ENCODE measurements around the gene STON1. TPM values are rescaled to one million over a fixed set of nuclear protein-coding genes. Genes with fewer than 3 reads are reported as not detected.
"Not testable (repeated sequence)": the region's sequence is repeated elsewhere in the genome, so short reads cannot be mapped to it uniquely, and the experiment has no call there.

Gene STON1
- total RNA-seq, 1 donor from 2014 or later, result 0.93 TPM

DNA sequence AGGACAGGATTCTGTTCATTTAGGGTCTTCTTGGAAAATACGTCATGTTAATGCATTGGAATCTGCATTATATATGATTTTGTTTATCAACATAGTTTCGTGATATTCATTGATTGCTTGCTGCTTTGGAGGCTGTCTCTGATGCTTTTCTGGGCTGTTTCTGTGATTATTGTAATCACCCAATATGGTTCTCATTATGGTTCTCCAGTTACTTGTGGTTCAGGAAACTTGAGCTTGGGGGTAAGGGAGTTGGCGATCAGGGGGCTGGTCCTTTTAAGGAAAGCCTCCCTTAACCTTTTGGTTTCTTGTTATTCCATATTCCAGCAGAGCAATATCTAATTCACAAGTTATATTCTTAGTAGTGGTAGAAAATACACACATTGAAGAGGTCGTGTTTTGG is 17.4 kb upstream of the STON1 start:
- intact Hi-C loops (cut with micrococcal nuclease), result no loop called here
- Mint-ChIP-seq H3K4me1 (peaks cover 15% of the 10 kb centered on the region), H3K9me3 (no peaks in the 10 kb centered on the region), H3K27ac (no peak overlapping the region), H3K4me3 (no peak overlapping the region), H3K36me3 (ENCODE audit: low read depth) (peaks cover 50% of the 10 kb centered on the region), H3K27me3 (no peaks in the 10 kb centered on the region)
- DNase-seq, result no peak

DNA sequence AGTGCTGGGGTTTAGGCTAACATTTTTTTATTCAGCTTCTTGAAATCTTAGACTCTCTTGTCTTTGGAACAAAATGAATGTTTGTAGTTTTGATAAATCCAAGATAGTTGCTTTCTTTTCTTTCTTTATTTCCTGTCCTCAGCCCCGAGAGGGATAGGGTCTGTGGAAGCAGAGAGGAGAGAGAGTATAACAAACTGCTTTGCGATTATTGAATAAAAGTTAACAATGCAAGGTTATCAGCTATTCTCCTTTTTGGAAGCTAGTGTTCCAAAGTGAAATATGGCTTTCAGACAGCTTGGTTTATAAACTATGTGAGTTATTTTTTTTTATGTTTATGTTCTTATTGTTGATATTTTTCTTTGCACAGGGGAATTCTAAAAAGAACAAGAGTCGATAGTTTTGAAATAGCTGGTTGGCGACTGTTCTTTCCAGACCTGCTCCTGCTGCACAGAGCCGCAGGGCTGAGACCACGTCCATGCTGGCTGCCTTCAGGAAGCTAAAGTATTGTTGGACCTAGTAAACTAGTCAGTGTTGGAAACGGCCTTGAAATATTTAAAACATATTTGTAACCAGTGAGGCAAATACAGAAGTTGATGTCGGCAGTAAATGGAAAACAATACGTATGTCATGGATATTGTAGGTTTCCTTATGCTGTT is 15.5 kb upstream of the STON1 start:
- no peak for DNase-seq
- H3K27me3 Mint-ChIP-seq, result no peaks in the 10 kb centered on the region
- no peak overlapping the region for H3K27ac Mint-ChIP-seq
- intact Hi-C loops (cut with micrococcal nuclease), result no loop called here
- no peak overlapping the region for H3K4me3 Mint-ChIP-seq
- H3K36me3 Mint-ChIP-seq (ENCODE audit: low read depth), result peaks cover 51% of the 10 kb centered on the region
- H3K4me1 Mint-ChIP-seq, result peaks cover 2% of the 10 kb centered on the region
- H3K9me3 Mint-ChIP-seq, result no peaks in the 10 kb centered on the region

DNA sequence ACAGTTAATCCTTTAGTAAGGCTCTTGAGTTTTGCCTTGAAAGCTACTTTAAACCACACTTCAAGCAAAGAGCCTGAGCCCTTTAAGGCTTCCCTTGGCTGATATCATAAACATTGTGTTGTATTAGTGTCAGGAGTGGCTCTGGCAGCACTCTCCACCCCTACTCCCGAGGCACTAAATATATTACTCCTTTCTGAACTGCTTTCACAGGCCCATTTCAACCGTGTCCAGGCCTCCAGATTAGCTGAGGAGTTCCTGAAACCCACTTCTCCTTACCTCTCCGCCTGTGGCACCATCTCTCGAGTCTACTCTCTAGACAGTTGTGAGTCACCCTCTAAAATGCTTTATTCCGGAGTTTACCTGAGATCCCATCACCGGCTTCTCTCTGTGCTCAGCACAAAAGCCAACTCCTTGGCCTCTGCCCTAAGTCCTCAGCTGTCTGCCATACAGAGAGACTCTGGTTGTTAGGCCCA is 14.4 kb upstream of the STON1 start:
- peaks cover 53% of the 10 kb centered on the region for H3K36me3 Mint-ChIP-seq (ENCODE audit: low read depth)
- H3K27ac Mint-ChIP-seq, result no peak overlapping the region
- no peaks in the 10 kb centered on the region for H3K4me1 Mint-ChIP-seq
- no peaks in the 10 kb centered on the region for H3K27me3 Mint-ChIP-seq
- no peak for DNase-seq
- no peaks in the 10 kb centered on the region for H3K9me3 Mint-ChIP-seq
- H3K4me3 Mint-ChIP-seq, result no peak overlapping the region
- intact Hi-C loops (cut with micrococcal nuclease), result no loop called here

DNA sequence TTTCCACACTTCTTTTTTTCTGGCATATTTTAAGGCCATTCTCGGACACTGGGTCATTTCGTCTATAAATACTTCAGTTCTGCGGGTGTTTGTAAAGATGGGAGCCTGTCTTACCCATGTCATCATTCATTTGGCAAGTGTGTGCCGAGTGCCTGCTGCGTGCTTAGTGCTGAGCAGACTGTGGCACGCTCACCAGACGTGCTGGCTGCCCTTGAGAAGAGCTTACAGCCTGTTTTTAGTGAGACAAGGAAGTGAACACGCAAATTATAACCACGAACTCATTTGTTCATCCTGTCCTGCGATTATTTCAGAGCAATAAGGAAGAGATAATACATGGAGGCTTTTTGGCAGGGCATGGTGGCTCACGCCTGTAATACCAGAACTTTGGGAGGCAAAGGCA is 10.4 kb upstream of the STON1 start:
- H3K9me3 Mint-ChIP-seq, result no peaks in the 10 kb centered on the region
- H3K4me3 Mint-ChIP-seq, result no peak overlapping the region
- no peaks in the 10 kb centered on the region for H3K27me3 Mint-ChIP-seq
- intact Hi-C loops (cut with micrococcal nuclease), result no loop called here
- no peaks in the 10 kb centered on the region for H3K4me1 Mint-ChIP-seq
- H3K36me3 Mint-ChIP-seq (ENCODE audit: low read depth), result peaks cover 49% of the 10 kb centered on the region
- H3K27ac Mint-ChIP-seq, result no peak overlapping the region
- no peak for DNase-seq

DNA sequence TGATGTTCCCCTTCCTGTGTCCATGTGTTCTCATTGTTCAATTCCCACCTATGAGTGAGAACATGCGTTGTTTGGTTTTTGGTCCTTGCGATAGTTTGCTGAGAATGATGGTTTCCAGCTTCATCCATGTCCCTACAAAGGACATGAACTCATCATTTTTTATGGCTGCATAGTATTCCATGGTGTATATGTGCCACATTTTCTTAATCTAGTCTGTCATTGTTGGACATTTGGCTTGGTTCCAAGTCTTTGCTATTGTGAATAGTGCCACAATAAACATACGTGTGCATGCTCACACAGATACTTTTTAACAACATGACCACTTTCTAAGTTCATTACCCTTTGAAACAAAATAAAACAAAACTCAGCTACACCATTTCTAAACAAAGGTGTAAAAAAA is 5.2 kb upstream of the STON1 start:
- H3K4me3 Mint-ChIP-seq; DNase-seq; H3K4me1 Mint-ChIP-seq; intact Hi-C loops (cut with micrococcal nuclease); H3K9me3 Mint-ChIP-seq; H3K27me3 Mint-ChIP-seq; H3K27ac Mint-ChIP-seq: not testable (repeated sequence)
- H3K36me3 Mint-ChIP-seq (ENCODE audit: low read depth), result peaks cover 31% of the 10 kb centered on the region

DNA sequence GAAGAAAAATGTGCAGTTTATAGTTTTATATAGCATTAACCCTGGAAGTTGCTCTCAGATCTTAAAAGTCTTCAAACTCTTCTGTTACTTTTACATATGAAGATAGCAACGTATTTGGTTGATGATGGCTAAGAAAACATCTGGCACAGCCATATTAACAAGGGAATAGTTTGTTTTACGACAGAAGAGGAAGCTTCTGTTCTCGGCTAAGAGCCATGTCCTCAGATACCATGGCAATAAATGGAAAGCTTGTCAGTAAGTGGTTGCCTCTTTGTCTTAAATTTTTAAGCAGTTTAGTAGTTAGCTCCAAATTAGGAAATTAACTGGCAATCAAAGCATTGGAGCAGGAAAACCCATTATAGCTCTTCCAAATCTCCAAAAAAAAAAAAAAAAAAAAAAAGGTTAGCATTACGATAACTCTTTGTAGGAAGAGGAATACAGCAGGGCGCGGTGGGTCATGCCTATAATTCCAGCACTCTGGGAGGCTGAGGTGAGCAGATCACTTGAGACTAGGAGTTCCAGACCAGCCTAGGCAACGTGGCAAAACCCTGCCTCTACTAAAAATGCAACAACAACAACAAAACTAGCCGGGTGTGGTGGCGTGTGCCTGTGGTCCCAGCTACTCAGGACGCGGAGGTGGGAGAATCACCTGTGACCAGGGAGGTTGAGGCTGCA is 4.5 kb upstream of the STON1 start:
- no peak for DNase-seq
- Mint-ChIP-seq H3K9me3 (no peaks in the 10 kb centered on the region), H3K27ac (no peak overlapping the region), H3K4me3 (no peak overlapping the region), H3K36me3 (ENCODE audit: low read depth) (peaks cover 30% of the 10 kb centered on the region), H3K4me1 (peaks cover 7% of the 10 kb centered on the region), H3K27me3 (peaks cover 4% of the 10 kb centered on the region)
- intact Hi-C loops (cut with micrococcal nuclease), result no loop called here

DNA sequence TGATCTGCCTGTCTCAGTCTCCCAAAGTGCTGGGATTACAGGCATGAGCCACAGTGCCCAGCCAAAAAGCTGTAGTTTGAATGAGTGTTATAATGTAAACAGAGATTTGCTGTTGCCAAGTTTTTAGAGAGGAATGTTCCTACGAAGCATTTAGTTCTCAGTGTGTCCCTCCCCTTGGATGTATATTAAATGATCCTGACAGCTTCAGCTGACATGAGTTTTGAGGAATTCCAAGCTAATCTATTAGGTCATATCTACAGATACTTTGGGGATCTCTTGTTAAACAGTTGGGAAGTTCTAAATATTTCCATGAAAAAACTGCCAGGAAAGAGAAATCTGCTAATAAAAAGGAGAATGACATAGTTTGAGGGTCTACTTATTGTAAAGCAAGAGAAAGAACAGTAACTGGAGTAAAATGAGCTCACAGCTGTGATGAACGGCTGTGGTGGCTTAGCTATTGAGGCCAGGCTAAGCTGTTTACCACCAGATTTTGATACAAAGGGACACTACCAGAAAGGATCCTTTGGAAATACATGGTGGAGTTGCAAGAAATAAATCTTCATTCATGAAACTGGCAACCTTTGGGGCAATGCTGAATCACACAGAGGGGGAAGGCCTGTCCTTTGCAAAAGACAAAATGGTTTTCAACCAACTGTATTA is 2.6 kb upstream of the STON1 start:
- DNase-seq, result no peak
- Mint-ChIP-seq H3K9me3 (no peaks in the 10 kb centered on the region), H3K4me3 (no peak overlapping the region), H3K27me3 (peaks cover 6% of the 10 kb centered on the region), H3K27ac (no peak overlapping the region), H3K4me1 (peaks cover 15% of the 10 kb centered on the region), H3K36me3 (ENCODE audit: low read depth) (peaks cover 18% of the 10 kb centered on the region)
- intact Hi-C loops (cut with micrococcal nuclease), result no loop called here

DNA sequence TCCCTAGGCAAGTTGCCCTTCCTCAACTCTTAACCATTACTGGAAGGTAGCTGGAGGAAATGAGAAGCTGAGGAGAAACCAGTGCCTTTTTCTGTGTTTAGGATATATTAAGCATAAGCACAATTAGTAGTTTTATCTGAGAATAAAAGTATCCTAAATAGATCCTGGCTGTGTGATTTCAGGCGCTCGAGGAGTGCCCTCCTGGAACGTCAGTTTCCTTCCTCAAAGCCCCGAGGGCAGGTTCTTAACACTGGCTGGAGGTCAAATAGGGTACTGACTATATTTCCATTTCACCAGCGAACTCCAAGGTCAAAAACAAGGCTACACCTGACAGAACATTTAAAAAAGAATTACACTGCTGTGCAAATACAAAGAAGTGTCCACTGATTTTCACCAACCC is 1.5 kb upstream of the STON1 start:
- Mint-ChIP-seq H3K4me1 (peaks cover 15% of the 10 kb centered on the region), H3K9me3 (no peaks in the 10 kb centered on the region), H3K36me3 (ENCODE audit: low read depth) (peaks cover 16% of the 10 kb centered on the region), H3K27ac (no peak overlapping the region), H3K27me3 (peaks cover 6% of the 10 kb centered on the region), H3K4me3 (no peak overlapping the region)
- intact Hi-C loops (cut with micrococcal nuclease), result no loop called here
- no peak for DNase-seq

DNA sequence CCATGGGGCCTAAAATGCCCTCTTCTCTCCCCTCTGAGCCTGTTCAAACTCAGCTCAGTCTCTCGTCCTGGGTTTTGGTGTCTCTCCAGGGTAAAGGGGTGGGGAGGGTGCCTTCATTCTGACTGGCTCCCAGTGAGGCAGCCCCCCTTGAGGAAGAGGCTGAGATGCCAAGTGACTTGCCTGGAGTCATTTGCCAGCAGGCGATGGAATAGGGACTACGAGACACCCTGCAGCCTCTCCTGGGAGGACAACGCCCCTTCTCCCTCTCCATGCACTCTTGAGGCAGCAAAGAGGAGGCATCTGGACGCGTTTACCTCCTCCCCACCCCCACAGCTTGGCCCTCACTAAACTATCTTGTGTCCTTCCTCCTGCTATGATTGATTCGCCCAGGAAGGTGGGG is 760 bp upstream of the STON1 start:
- Mint-ChIP-seq H3K9me3 (no peaks in the 10 kb centered on the region), H3K27me3 (peaks cover 6% of the 10 kb centered on the region), H3K4me3 (peak overlapping the region; percentile 93), H3K36me3 (ENCODE audit: low read depth) (peaks cover 13% of the 10 kb centered on the region), H3K4me1 (peaks cover 15% of the 10 kb centered on the region), H3K27ac (no peak overlapping the region)
- intact Hi-C loops (cut with micrococcal nuclease), result no loop called here
- DNase-seq, result no peak

DNA sequence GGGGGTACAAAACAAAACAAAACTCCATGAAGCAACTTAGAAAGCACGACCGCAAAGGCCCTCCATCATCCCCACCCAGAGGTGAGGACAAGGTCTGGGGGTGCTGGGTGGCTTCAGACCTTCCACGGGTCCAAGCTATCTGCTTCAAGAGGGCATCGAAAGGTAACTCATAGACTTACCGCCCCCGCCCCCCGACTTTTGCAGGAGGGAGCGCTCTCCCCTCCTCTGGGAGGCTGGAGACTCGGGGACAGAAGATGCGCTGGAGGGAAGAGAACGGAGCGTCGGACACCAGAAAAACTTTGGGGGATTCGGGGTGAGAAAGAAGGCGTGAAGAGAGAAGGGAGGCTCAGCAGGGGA is 300 bp upstream of the STON1 start:
- peak; percentile 64 for DNase-seq
- H3K27me3 Mint-ChIP-seq, result peaks cover 6% of the 10 kb centered on the region
- peak overlapping the region; percentile 83 for H3K27ac Mint-ChIP-seq
- intact Hi-C loops (cut with micrococcal nuclease), result no loop called here
- peaks cover 11% of the 10 kb centered on the region for H3K36me3 Mint-ChIP-seq (ENCODE audit: low read depth)
- H3K9me3 Mint-ChIP-seq, result no peaks in the 10 kb centered on the region
- H3K4me1 Mint-ChIP-seq, result peaks cover 15% of the 10 kb centered on the region
- peak overlapping the region; percentile 93 for H3K4me3 Mint-ChIP-seq

DNA sequence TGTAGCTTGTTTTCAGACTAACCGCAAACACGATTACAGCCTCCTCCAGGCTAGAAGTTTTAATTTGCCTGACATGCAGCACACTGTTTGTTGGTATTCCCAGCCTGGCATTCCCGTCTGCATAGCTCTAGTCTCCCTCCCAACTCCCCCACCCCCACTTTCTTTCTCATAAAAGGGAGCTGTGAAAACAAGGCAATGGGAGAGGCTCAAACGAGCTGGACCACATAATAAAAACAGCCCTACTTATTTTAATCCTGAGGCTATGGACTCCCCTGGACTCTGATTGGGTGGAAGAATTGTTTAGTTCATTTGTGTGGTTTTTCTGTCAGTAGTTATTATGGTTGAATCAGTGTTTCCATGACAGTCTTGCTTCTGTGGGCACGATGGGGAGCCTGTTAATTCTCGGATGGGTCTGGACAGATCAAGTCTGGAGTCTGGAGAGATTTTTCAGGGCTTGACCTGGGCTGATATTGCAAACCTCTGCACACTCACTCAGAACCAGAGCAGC is 1.2 kb downstream of the STON1 start:
- intact Hi-C loops (cut with micrococcal nuclease), result no loop called here
- H3K27me3 Mint-ChIP-seq, result peaks cover 6% of the 10 kb centered on the region
- H3K9me3 Mint-ChIP-seq, result no peaks in the 10 kb centered on the region
- H3K27ac Mint-ChIP-seq, result no peak overlapping the region
- H3K36me3 Mint-ChIP-seq (ENCODE audit: low read depth), result peaks cover 5% of the 10 kb centered on the region
- no peak for DNase-seq
- peaks cover 15% of the 10 kb centered on the region for H3K4me1 Mint-ChIP-seq
- H3K4me3 Mint-ChIP-seq, result peak overlapping the region; percentile 24

DNA sequence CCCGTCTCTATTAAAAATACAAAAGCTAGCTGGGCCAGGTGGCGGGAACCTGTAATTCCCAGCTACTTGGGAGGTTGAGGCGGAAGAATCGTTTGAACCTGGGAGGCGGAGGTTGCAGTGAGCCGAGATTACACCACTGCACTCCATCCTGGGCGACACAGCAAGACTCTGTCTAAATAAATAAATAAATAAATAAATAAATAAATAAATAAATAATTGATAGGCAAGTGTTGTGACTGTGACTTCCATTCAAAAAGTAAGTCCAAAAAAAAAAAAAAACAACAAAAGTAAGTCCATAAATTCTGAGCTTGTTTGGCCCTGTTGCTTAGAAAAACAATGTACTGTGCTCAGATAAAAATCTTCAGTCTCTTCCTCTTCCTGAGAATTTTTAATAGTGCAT is 2.2 kb downstream of the STON1 start:
- DNase-seq, result no peak
- Mint-ChIP-seq H3K27ac (no peak overlapping the region), H3K4me3 (no peak overlapping the region), H3K27me3 (peaks cover 6% of the 10 kb centered on the region), H3K9me3 (no peaks in the 10 kb centered on the region), H3K4me1 (peaks cover 15% of the 10 kb centered on the region), H3K36me3 (ENCODE audit: low read depth) (peaks cover 5% of the 10 kb centered on the region)
- intact Hi-C loops (cut with micrococcal nuclease), result no loop called here

DNA sequence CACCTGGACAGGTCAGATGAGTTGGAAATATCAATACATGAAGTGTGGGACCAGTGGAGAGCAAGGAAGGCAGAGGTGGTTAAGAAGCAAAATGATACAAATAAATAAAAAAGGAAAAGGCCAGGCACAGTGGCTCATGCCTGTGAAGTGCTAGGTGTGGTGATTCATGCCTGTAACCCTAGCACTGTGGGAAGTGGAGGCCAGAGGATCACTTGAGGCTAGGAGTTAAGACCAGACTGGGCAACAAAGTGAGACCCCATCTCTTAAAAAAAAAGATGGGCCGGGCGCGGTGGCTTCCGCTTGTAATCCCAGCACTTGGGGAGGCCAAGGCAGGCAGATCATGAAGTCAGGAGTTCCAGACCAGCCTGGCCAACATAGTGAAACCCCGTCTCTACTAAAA is 2.9 kb downstream of the STON1 start:
- H3K27ac Mint-ChIP-seq, result no peak overlapping the region
- peaks cover 6% of the 10 kb centered on the region for H3K27me3 Mint-ChIP-seq
- peaks cover 15% of the 10 kb centered on the region for H3K4me1 Mint-ChIP-seq

DNA sequence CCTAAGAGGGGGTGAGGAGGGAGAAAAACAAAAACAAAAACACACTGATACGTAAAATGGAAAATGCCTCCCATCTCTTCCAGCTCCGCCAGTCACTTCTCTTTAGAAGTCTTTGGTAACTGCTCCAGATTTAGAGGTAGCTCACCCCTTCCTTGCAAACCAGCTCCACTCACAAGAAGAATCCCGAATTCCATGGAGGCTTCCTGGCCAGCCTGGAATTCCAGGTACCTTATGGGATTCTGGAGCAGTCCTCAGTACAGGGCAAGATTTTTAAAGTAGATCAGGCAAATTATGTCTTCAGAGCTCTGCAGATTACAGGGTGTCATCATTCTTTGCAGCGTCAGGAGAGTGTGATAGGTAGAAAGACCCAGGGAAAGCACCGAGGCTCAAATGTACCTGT is 4.8 kb downstream of the STON1 start:
- DNase-seq, result no peak
- H3K4me1 Mint-ChIP-seq, result peaks cover 8% of the 10 kb centered on the region
- peaks cover 3% of the 10 kb centered on the region for H3K27me3 Mint-ChIP-seq
- intact Hi-C loops (cut with micrococcal nuclease), result no loop called here
- H3K36me3 Mint-ChIP-seq (ENCODE audit: low read depth), result peaks cover under 1% of the 10 kb centered on the region
- H3K27ac Mint-ChIP-seq, result no peak overlapping the region
- H3K4me3 Mint-ChIP-seq, result no peak overlapping the region
- H3K9me3 Mint-ChIP-seq, result no peaks in the 10 kb centered on the region

More for the DNA sequence above, 2.9 kb downstream of the STON1 start:
- Mint-ChIP-seq H3K4me3 (no peak overlapping the region), H3K36me3 (ENCODE audit: low read depth) (peaks cover 5% of the 10 kb centered on the region), H3K9me3 (no peaks in the 10 kb centered on the region)
- intact Hi-C loops (cut with micrococcal nuclease), result no loop called here
- no peak for DNase-seq
